ENCODE data around the gene AMZ1. TPM values are rescaled to one million over a fixed set of nuclear protein-coding genes. Genes with fewer than 3 reads are reported as not detected.
"Not testable (repeated sequence)": the region's sequence is repeated elsewhere in the genome, so short reads cannot be mapped to it uniquely, and the experiment has no call there.

Gene AMZ1
- total RNA-seq, 1 experiment from 2014 or later = 4.9 TPM

- not testable (repeated sequence) for DNase-seq (ENCODE audit: low read depth)
Observed at GRCh38 chr7:2727206-2727605, 39.2 kb downstream of the AMZ1 start.

DNA sequence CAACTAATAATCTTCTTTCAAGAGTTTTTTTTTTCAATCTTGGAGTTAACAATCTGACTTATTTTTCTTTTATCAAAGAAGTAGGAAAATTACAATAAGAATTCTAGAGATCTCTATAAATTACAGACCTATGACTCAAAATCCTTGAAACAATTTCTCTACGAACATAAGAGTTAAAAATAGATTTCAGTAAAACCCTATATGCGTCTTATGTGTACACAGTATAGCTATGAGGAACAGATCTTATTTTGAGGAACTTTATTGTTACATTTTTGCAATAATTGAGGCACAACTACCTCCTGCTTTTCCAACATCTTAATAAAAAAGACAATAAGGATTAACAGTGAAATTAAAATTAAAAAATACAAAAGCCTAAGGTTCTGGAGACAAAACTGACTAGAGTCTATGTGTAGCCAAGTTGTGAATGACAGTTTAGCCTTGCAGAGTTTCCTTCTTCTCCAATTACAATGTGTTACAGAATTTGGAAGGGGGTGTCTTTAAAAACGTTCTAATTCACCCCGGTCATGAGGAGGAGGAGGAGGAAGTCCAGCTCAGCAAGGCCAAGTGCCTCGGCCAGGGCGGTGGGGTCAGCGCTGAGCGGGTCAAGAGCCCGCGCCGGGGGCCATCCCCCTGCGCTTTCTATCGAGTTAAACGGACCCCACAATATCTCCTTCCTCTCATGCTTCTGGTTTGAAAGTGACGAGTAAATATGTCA, 40.5 kb downstream of the AMZ1 start:
- DNase-seq (ENCODE audit: low read depth) = no peak

DNA sequence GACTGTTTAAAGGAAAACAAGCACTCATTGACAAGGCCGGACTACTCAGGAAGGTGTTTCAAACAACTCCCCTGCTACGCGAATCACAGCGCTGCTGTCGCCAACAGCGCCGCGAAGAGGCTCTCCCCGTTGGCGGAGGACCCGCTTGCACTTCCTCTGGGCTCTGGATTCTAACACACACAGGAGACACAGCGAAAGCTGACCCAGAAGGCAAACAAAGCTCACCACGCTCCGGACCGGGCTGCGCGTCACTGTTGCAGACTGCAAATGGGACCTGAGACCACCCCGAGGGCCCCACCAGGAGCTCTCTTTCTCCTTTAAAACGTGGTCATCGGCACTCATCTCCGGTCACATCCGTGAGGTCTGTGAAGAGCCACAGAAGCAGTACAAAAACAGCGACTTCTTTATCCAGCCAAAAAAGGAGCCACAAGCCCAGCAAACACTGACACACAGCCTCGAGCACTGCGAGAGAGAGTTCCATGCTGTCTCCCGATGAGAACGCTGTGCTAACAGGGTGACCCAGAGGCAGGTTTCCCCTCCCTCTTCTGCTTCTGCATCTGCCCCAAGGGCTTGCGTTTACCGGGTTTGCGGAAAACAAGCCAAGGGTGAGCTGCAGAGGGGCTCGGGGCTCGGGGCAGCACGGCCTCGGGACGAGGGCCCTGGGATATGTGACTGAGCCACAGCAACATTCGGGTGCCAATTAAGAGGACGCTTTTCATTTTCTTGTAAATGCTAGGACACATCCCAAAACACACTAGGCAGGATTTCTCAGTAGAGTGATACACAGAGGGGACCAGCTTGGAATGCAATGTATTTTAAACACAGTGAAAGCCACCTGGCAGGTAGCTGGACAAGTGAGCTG, 41.3 kb downstream of the AMZ1 start:
- DNase-seq (ENCODE audit: low read depth) = no peak

DNA sequence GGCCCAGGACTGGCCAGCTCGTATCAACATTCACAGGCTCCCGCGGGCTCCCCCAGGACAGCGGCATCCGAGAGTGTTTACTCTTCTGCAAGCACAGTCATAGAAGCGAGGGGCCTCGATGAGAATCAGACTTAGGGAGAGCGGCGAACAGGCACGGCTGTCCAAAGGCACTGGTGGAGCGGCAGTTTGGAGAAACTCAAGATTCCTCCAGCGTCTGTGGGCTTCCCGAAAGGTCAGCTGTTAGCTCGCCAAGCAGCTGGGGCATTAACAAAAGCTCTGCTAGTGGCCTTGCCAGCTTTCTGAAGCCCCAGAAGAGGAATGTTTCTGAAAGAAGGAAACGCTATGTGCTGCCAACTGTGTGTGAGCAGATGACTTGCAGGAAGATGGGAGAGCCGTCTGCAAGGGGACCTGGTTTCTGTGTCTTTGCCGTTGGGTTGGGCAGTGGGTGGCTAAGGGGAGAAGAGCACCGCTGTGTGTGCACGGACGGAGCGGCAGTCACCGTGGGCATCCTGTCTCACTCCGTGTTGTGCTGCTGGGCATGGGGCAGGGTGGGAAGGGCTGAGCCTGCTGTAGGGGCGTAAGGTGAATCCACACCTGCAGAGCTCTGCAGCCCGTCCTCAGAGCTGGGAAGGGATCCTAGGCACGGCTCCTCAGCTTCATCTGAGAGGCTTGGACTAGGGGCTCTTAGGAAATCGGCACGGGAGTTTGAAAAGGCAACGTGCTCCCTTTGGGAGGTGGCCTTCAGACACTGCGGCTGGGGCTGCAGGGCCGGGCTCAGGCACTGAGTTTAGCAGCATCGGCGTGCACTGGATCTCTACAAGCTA, 42.1 kb downstream of the AMZ1 start:
- DNase-seq (ENCODE audit: low read depth) = no peak

DNA sequence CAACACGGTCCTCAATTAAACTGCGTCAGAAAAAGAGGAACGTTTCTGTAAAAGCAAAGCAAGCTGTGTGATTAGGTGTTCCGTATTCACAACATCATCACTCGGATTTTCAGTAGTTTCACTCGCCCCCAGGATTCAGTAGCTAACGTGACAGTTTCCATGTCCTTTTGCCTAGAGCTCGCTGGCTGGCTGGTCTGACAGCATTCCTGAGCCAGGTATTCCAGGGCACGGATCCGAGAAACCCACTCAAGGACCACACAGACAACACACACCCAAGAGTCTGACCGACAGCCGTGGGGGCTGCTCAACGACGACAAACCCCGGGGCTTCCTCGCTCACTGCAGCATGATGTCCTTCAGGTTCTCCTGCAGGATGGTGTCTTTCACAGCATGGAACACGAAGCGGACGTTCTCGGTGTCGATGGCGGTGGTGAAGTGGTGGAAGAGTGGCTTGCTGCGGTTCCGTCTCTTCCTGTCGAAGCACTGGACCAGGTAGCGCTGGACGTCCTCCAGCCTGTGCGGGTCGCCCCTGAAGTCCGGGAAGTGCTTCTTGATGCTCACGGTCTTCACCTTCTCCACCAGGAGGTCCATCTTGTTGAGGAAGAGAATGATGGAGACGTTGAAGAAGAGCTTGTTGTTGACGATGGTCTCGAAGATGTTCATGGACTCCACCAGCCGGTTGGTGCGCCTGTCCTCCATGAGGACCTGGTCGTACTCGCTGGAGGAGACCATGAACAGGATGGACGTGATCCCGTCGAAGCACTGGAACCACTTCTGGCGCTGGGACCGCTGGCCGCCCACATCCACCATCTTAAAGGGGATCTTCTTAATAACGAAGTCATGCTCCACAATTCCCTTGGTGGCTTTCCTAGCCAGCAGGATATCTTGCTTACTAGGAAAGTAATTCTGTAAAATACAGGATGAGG, 43.1 kb downstream of the AMZ1 start:
- no peak for DNase-seq (ENCODE audit: low read depth)

GRCh38 chr7:2732388-2732787, 44.4 kb downstream of the AMZ1 start:
- no peak for DNase-seq (ENCODE audit: low read depth)

GRCh38 chr7:2732959-2733584, 45.1 kb downstream of the AMZ1 start:
- peak; percentile 70 for DNase-seq (ENCODE audit: low read depth)

DNA sequence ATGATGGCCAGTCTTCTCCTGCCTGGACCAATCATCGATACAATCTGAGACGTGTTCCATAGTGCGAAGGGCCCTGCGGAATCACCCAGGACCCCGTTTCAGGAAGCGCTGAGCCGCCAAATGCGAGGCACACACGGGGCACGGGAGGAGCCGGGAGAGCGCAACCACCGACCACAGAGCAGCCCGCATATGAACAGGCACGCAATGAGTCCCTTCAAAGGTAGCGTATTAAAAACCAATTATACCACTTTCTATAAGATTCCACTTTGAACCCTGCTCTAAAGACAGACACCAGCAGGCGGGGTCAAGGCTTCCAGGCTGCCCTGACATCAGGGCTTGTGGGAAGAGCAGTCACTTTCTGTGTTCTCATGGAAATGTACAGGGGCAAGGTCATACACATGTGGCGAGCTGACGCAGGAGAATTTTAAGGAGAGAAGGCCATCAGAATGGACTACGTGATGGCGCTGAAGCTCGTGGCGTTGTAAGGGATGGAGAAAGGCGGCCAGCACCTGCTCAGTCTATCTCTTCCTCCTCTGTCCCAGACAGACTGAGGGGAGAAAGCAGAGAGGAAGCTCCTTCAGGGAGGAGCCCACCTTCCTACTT, 46.2 kb downstream of the AMZ1 start:
- no peak for DNase-seq (ENCODE audit: low read depth)

- DNase-seq (ENCODE audit: low read depth) = peak; percentile 81
Observed at GRCh38 chr7:2734751-2735571, 47.0 kb downstream of the AMZ1 start.

- no peak for DNase-seq (ENCODE audit: low read depth)
Observed at GRCh38 chr7:2735744-2736143, 47.7 kb downstream of the AMZ1 start.

GRCh38 chr7:2736411-2736914, 48.5 kb downstream of the AMZ1 start:
- DNase-seq (ENCODE audit: low read depth) = no peak

DNA sequence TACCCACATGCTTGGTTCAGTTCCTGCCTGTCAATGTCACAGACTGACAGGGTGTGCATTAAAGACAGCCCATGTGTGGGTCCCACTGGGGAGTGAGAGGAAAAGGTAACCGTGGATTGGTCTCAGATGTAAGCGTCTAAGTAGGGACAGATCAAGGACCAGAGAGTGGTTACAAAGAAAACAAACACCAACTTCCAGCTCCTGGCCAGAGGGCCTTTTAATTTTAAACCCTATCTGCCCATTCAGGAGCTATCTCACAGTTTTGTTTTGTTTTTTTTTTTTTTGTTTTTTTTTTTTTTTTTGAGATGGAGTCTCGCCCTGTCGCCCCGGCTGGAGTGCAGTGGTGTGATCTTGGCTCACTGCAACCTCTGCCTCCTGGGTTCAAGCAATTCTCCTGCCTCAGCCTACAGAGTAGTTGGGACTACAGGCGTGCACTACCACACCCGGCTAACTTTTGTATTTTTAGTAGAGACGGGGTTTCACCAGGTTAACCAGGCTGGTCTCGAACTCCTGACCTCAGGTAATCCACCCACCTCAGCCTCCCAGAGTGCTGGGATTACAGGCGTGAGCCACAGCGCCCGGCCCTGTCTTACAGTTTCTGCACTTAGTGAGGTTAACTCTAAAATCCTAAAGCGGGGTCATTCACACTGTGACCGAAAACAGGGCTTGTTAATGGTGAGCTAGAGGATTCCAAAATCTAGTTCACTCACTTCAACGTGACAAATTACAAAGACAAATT, 49.2 kb downstream of the AMZ1 start:
- DNase-seq (ENCODE audit: low read depth) = not testable (repeated sequence)

DNA sequence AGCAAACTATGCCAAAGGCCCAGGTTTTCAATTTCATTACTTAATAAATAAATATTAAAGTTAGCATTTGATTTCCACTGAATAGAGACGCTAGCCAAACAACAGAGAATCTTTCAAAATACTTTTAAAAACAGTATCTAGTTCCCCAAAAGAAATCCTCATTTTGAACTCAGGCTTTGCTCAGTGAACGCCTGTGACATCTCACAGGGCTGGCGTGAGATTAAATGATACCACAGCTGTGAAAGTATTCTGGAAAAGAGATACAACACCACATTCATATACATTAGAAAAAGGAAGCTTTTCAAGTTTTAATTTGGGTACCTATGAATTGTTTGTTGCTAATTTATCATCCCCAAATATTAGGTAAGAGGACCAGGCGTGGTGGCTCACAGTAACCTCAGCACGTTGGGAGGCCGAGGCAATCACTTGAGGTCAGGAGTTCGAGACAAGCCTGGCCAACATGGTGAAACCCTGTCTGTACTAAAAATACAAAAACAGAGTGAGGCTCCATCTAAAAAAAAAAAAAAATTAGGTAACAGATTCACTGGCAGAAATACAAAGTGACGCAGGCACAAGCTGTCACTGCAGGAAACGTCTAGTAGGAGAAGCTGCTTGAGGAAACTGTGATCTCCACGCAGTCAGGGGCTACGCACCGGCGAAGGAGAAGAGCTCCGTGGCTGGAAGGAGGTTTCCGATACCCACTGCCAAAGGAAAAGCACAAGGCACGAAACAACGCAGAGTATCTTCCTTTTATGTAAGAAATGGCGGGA, 50.0 kb downstream of the AMZ1 start:
- DNase-seq (ENCODE audit: low read depth) = no peak

DNA sequence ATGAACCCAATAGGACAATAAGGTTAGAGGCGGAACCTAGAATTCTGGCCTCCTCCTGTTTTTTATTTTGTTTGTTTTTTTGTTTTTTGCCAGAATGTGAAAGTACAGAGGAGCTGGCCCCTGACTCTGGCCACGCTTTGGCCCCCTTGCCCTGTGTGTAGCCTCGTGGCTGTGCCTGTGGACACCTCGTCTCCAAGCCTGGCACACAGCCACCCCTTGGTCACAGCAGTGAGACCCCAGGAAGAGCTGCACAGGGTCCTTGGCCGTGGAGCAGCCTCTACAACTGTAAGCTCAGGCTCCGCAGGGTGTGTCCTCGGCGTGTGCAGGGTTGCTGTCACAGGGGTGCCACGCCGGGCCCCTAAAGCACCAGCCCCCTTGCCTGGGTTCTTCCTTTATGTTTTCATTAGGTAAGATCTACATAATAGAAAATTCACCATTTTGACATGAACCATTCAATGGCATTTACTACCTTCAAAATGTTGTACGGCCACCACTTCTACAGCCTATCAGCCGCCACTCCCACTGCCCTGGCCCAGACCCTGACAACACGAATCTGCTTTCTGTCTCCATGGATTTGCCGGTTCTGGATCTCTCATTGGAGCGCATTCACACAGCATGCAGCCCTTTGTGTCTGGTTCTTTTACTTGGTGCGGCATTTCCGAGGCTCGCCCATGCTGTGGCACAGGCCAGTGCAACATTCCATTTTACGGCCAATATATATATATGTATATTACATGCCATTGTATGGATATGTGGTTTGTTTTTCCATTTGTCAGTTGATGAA, 51.0 kb downstream of the AMZ1 start:
- DNase-seq (ENCODE audit: low read depth) = no peak

GRCh38 chr7:2743523-2744185, 55.7 kb downstream of the AMZ1 start:
- not testable (repeated sequence) for DNase-seq (ENCODE audit: low read depth)

- DNase-seq (ENCODE audit: low read depth) = not testable (repeated sequence)
Observed at GRCh38 chr7:2748684-2749083, 60.7 kb downstream of the AMZ1 start.

Data from RPMI7951 (cell line).